Panc1 (cell line): Measurements from ENCODE around the gene STAT4.

ENCODE experiments used
- POLR2AphosphoS5 ChIP-seq: IDR thresholded peaks from 2 replicates; pipeline ENCODE4 v1.6.1; 2012; ENCODE audit warnings: mild to moderate bottlenecking, low read depth, low read length, moderate library complexity
- TF ChIP-seq, protein P1 (sequence below): fragments of 450-650 bp; IDR thresholded peaks from 2 replicates; pipeline ENCODE4 v1.5.1; 2017; ENCODE audit warnings: mild to moderate bottlenecking
- TF ChIP-seq, protein P2 (sequence below), 2 experiments: IDR thresholded peaks; 2 replicates each; pipeline ENCODE4 v1.6.1; 2011 to 2012; ENCODE audit warnings: low read depth in 2 of 2, control low read depth in 1 of 2, low read length in 1 of 2, mild to moderate bottlenecking in 1 of 2, moderate library complexity in 1 of 2; ENCODE audit not compliant: insufficient read depth in 1 of 2

DNA sequence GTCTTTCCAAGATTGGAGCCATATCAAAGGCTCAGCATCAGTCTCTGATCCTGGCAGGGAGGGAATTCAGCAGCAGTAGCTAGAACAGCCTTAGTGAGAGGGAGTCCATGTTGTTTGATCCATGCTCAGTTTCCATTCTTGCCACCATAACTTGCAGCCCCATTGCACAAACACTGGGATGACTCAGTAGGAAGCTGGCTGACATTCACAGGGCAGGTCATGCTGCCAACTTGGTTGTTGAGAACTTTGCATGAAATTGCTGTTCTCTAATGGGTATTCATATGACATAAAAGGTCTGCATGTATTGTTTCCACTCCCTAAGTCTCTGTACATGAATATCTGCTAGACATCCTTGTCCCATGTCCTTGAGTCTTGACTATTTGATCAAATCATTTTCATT, 29.9 kb upstream of the STAT4 start:
- TF ChIP-seq, protein P1, sequence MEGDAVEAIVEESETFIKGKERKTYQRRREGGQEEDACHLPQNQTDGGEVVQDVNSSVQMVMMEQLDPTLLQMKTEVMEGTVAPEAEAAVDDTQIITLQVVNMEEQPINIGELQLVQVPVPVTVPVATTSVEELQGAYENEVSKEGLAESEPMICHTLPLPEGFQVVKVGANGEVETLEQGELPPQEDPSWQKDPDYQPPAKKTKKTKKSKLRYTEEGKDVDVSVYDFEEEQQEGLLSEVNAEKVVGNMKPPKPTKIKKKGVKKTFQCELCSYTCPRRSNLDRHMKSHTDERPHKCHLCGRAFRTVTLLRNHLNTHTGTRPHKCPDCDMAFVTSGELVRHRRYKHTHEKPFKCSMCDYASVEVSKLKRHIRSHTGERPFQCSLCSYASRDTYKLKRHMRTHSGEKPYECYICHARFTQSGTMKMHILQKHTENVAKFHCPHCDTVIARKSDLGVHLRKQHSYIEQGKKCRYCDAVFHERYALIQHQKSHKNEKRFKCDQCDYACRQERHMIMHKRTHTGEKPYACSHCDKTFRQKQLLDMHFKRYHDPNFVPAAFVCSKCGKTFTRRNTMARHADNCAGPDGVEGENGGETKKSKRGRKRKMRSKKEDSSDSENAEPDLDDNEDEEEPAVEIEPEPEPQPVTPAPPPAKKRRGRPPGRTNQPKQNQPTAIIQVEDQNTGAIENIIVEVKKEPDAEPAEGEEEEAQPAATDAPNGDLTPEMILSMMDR: no peak
- TF ChIP-seq POLR2AphosphoS5: no peak
- TF ChIP-seq, protein P2, sequence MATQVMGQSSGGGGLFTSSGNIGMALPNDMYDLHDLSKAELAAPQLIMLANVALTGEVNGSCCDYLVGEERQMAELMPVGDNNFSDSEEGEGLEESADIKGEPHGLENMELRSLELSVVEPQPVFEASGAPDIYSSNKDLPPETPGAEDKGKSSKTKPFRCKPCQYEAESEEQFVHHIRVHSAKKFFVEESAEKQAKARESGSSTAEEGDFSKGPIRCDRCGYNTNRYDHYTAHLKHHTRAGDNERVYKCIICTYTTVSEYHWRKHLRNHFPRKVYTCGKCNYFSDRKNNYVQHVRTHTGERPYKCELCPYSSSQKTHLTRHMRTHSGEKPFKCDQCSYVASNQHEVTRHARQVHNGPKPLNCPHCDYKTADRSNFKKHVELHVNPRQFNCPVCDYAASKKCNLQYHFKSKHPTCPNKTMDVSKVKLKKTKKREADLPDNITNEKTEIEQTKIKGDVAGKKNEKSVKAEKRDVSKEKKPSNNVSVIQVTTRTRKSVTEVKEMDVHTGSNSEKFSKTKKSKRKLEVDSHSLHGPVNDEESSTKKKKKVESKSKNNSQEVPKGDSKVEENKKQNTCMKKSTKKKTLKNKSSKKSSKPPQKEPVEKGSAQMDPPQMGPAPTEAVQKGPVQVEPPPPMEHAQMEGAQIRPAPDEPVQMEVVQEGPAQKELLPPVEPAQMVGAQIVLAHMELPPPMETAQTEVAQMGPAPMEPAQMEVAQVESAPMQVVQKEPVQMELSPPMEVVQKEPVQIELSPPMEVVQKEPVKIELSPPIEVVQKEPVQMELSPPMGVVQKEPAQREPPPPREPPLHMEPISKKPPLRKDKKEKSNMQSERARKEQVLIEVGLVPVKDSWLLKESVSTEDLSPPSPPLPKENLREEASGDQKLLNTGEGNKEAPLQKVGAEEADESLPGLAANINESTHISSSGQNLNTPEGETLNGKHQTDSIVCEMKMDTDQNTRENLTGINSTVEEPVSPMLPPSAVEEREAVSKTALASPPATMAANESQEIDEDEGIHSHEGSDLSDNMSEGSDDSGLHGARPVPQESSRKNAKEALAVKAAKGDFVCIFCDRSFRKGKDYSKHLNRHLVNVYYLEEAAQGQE (IDR thresholded peaks at IDR 0.05; ENCODE audit: insufficient read depth in 1 of 2, low read depth in 2 of 2, low read length in 1 of 2): no peak
